Esophagus squamous epithelium (tissue), 5 donors: Measurements from ENCODE around the gene PCDH12. TPM values are rescaled to one million over a fixed set of nuclear protein-coding genes. Genes with fewer than 3 reads are reported as not detected.
A peak's percentile ranks its signal among the peaks of the same experiment; 100 is the strongest.

Experiments used
- DNase-seq: peaks from one replicate; lab custom pipeline; 2025; lab: John Stamatoyannopoulos, UW
- H3K27ac ChIP-seq, 4 donors: fragments of 200-600 bp; sonication (generic); one replicate each; pipeline ENCODE4 v1.5.1; 2016 to 2019; ENCODE audit warnings: mild to moderate bottlenecking in 1 of 4
- H3K27me3 ChIP-seq, 4 donors: fragments of 200-600 bp; sonication (generic); 1 replicate in 3 of 4; 2 replicates in 1 of 4; pipeline versions ENCODE4 v1.5.1 to v1.6.0; 2017 to 2021; ENCODE audit warnings: antibody characterized with exemption in 1 of 4
- H3K36me3 ChIP-seq, 3 donors: fragments of 200-600 bp; sonication (generic); one replicate each; pipeline ENCODE4 v1.5.1; 2016 to 2019
- H3K4me1 ChIP-seq, 3 donors: fragments of 200-600 bp; sonication (generic); one replicate each; pipeline ENCODE4 v1.5.1; 2017 to 2019
- H3K4me3 ChIP-seq, 4 donors: fragments of 200-600 bp; sonication (generic); 1 replicate in 3 of 4; 2 replicates in 1 of 4; pipeline ENCODE4 v1.5.1; 2016 to 2019; ENCODE audit warnings: mild to moderate bottlenecking in 2 of 4, moderate library complexity in 1 of 4
- H3K9me3 ChIP-seq, 3 donors: fragments of 200-600 bp; sonication (generic); one replicate each; pipeline ENCODE4 v1.5.1; 2016 to 2019
- POLR2A ChIP-seq, 4 donors: fragments of 450-650 bp; IDR thresholded peaks; one replicate each; pipeline ENCODE4 v1.6.1; 2017; ENCODE audit warnings: antibody characterized with exemption in 4 of 4, mild to moderate bottlenecking in 4 of 4, moderate library complexity in 3 of 4
- WGBS, 2 donors: methylation state at CpG; one replicate each; pipeline ENCODE4 v1.1.5; 2018; 5-methylcytosine and 5-hydroxymethylcytosine counted together
- intact Hi-C: fragments of 100-400 bp; cut with DNase I; formaldehyde crosslinking; loops from one replicate; pipeline ENCODE4 v1.15.0; 2022
- total RNA-seq, 4 donors: library from RNA; depleted of rRNA; stranded (reverse); fragments of >200 nt; gene quantifications; one replicate each; pipeline ENCODE4 v1.1.0, GENCODE V29; 2016
- TF ChIP-seq, protein P1 (sequence below), 6 experiments: fragments of 450-650 bp in 4 of 6; fragments of 200-600 bp in 2 of 6; sonication (generic) in 2 of 6; IDR thresholded peaks; one replicate each; pipeline ENCODE4 v1.5.1; 2016 to 2019; ENCODE audit warnings: antibody characterized with exemption in 6 of 6, mild to moderate bottlenecking in 4 of 6, moderate library complexity in 4 of 6
- donor health status: DM: yes; HTN: yes; CAD: no.

PCDH12 gene
- total RNA-seq, 4 donors from 2014 or later, result 0.19 to 1.9 (median 0.78) TPM

GRCh38 chr5:141961466-141961865, 3.5 kb upstream of the PCDH12 start:
- Histone ChIP-seq H3K27me3 (no peaks in the 10 kb centered on the region), H3K4me1 (peaks cover 14 to 41% (median 17%) of the 10 kb centered on the region in 3 donors), H3K27ac (peak overlapping the region in 1 of 4 donors; percentile 20), H3K4me3 (no peak overlapping the region), H3K9me3 (no peaks in the 10 kb centered on the region), H3K36me3 (no peaks in the 10 kb centered on the region)
- intact Hi-C loops, result loop anchor here (5.0 kb wide), 1 partner anchor 269 kb away; no protein-coding TSS in a partner anchor
- no peak for DNase-seq
- TF ChIP-seq POLR2A (IDR thresholded peaks at IDR 0.05), result no peak
- TF ChIP-seq, protein P1, sequence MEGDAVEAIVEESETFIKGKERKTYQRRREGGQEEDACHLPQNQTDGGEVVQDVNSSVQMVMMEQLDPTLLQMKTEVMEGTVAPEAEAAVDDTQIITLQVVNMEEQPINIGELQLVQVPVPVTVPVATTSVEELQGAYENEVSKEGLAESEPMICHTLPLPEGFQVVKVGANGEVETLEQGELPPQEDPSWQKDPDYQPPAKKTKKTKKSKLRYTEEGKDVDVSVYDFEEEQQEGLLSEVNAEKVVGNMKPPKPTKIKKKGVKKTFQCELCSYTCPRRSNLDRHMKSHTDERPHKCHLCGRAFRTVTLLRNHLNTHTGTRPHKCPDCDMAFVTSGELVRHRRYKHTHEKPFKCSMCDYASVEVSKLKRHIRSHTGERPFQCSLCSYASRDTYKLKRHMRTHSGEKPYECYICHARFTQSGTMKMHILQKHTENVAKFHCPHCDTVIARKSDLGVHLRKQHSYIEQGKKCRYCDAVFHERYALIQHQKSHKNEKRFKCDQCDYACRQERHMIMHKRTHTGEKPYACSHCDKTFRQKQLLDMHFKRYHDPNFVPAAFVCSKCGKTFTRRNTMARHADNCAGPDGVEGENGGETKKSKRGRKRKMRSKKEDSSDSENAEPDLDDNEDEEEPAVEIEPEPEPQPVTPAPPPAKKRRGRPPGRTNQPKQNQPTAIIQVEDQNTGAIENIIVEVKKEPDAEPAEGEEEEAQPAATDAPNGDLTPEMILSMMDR (IDR thresholded peaks at IDR 0.05), result no peak
- 87 to 93% methylated on average over 3 of the region's 3 CpGs for WGBS, 2 donors

DNA sequence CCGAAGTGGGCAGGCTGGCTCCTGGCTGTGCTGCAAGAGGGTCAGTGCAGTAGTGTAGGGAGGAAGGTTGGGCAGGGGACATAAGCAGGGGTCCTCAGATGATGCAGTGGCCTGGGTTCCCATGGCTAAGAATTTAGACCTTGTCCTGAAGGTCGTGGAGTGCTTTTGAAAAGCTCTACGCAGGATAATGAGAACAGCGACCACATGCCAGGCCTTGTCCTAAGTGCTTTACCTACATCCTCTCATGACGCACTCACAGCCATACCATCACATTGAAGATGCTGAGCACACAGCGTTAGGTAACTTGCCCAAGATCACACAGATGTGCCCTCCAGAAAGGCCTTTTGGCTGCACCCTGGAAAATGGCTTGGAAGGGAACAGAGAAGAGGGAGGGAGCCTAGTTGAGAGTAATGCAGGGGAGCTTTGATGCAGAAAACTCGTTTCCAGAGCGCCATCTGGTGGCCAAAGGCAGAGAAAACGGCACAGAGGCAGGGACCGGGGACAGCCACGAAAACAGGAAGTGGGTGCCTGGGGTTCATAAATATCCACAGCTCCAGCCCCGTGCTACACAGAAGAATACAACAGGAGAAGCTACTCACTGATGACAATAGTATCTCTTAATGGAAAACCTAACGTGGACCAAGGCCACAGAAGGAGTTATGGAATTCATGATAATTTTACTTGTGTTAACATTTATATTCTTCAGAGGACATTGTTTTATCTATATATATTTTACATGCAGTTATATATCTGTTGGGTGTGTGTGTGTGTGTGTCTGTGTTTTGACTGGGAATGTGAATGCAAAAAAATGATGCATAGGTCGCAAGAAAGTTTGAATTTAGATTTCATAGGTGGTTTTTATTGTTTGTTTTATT, 2.7 kb upstream of the PCDH12 start:
- WGBS, 2 donors, result 26 to 27% methylated on average over 14 of the region's 14 CpGs
- Histone ChIP-seq H3K36me3 (no peaks in the 10 kb centered on the region), H3K4me1 (peaks cover 14 to 41% (median 17%) of the 10 kb centered on the region in 3 donors), H3K27ac (peak overlapping the region in 3 of 4 donors; percentile 20 to 45 (median 38)), H3K9me3 (no peaks in the 10 kb centered on the region), H3K27me3 (no peaks in the 10 kb centered on the region), H3K4me3 (no peak overlapping the region)
- TF ChIP-seq, protein P1 (IDR thresholded peaks at IDR 0.05), result peak; percentile 84 to 95 (median 90)
- TF ChIP-seq POLR2A (IDR thresholded peaks at IDR 0.05), result peak in 1 of 4 donors; percentile 11
- DNase-seq, result peak; percentile 58
- intact Hi-C loops, result loop anchor here (5.0 kb wide), 1 partner anchor 268 kb away; no protein-coding TSS in a partner anchor

DNA sequence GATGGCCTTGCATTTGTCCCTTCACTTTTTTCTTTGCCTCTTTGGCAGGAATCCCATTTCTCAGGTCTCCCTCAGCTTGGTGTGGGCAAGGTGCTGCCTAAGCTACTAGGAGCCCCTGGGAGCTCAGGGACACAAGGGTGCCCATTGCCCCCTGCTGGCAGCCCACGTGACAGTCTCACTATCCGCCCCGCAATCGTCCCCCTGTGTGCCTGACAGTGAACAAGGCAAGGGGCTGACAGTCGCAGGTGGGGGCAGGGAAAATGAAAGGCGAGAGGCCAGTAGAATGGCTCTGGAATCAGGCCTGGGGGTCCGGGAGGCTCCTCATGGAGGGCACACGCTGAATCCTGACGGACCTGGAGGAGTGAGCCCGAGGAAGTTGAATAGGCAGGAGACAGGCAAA, 2.0 kb upstream of the PCDH12 start:
- Histone ChIP-seq H3K36me3 (no peaks in the 10 kb centered on the region), H3K4me1 (peaks cover 14 to 41% (median 17%) of the 10 kb centered on the region in 3 donors), H3K9me3 (no peaks in the 10 kb centered on the region), H3K4me3 (no peak overlapping the region), H3K27me3 (no peaks in the 10 kb centered on the region), H3K27ac (peak overlapping the region in 2 of 4 donors; percentile 1 to 45)
- TF ChIP-seq POLR2A (IDR thresholded peaks at IDR 0.05), result no peak
- TF ChIP-seq, protein P1 (IDR thresholded peaks at IDR 0.05), result peak in 2 of 6 experiments; percentile 2 to 31
- intact Hi-C loops, result loop anchor here (5.0 kb wide), 1 partner anchor 268 kb away; no protein-coding TSS in a partner anchor
- 74 to 80% methylated on average over 2 to 6 of the region's 10 CpGs for WGBS, 2 donors
- no peak for DNase-seq

DNA sequence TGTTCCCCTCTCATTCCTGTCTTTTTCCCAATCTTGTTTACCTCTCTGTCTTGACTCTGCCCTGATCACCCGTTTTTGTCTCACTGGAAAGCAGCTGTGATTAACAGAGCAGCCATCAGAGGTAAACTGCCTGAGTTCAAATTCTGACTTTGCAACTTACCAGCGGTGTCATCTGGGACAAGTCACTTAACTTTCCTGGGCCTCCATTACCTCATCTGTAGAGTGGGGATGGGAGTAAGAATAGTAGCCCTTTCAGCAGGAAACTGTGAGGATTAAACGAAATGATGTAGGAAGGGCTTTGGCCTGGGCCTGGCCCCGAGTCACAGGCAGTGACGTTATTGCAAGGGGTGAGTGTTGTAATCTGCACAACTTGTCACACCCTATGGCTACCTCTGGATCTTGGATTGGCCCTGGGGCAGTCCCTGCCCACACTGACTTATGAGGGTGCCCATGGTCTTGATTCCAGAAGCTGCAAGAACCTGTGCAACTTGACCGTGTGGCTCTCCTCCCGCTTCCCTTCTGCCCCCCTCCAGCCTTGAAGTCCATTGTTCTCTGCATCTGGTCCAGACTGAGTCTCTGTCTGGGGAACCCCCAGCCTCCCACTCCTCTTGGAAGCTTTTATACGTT, 657 bp upstream of the PCDH12 start:
- H3K4me3 ChIP-seq, result no peak overlapping the region
- intact Hi-C loops, result loop anchor here (10.0 kb wide), 1 partner anchor 74 kb away; no protein-coding TSS in a partner anchor
- H3K4me1 ChIP-seq, result peaks cover 14 to 49% (median 17%) of the 10 kb centered on the region in 3 donors
- DNase-seq, result no peak
- WGBS, 2 donors, result 35 to 42% methylated on average over 7 of the region's 8 CpGs
- H3K27me3 ChIP-seq, result no peaks in the 10 kb centered on the region
- H3K9me3 ChIP-seq, result no peaks in the 10 kb centered on the region
- no peaks in the 10 kb centered on the region for H3K36me3 ChIP-seq
- TF ChIP-seq, protein P1 (IDR thresholded peaks at IDR 0.05), result no peak
- no peak for TF ChIP-seq POLR2A (IDR thresholded peaks at IDR 0.05)
- peak overlapping the region in 3 of 4 donors; percentile 2 to 73 (median 58) for H3K27ac ChIP-seq
